NCI-H82 treated with DMSO at 0.1 percent for 48 hours (cell line): Measurements from ENCODE around the gene SS18L1.

Experiments used
- DNase-seq: peaks from one replicate; lab custom pipeline; 2025; ENCODE audit not compliant: unreplicated experiment; lab: John Stamatoyannopoulos, UW

The SS18L1 gene

GRCh38 chr20:62222972-62223371 lies 79.4 kb downstream of the SS18L1 start:
- no peak for DNase-seq

- no peak for DNase-seq
Observed at GRCh38 chr20:62223571-62223970, 80.0 kb downstream of the SS18L1 start.

- no peak for DNase-seq
Observed at GRCh38 chr20:62224113-62224855, 80.7 kb downstream of the SS18L1 start.

GRCh38 chr20:62225026-62225425 lies 81.5 kb downstream of the SS18L1 start:
- no peak for DNase-seq

GRCh38 chr20:62225820-62226635 lies 82.5 kb downstream of the SS18L1 start:
- DNase-seq: no peak

GRCh38 chr20:62226707-62227590 lies 83.4 kb downstream of the SS18L1 start:
- no peak for DNase-seq

GRCh38 chr20:62227591-62227976 lies 84.0 kb downstream of the SS18L1 start:
- no peak for DNase-seq

- DNase-seq: no peak
Observed at GRCh38 chr20:62227977-62228958, 84.7 kb downstream of the SS18L1 start.

GRCh38 chr20:62228982-62229545 lies 85.5 kb downstream of the SS18L1 start:
- DNase-seq: no peak

- DNase-seq: no peak
Observed at GRCh38 chr20:62229667-62230066, 86.1 kb downstream of the SS18L1 start.

- no peak for DNase-seq
Observed at GRCh38 chr20:62230276-62230675, 86.7 kb downstream of the SS18L1 start.

- DNase-seq: no peak
Observed at GRCh38 chr20:62230696-62231095, 87.1 kb downstream of the SS18L1 start.

GRCh38 chr20:62231292-62231691 lies 87.7 kb downstream of the SS18L1 start:
- DNase-seq: no peak
